Mesothelial cell of epicardium (in vitro differentiated cells): ENCODE data around the gene GXYLT2. TPM values are rescaled to one million over a fixed set of nuclear protein-coding genes. Genes with fewer than 3 reads are reported as not detected.

ENCODE experiments used
- DNase-seq, 2 experiments: peaks; one replicate each; pipeline ENCODE4 v3.0.0; 2021; ENCODE audit warnings: low spot score in 2 of 2; ENCODE audit not compliant: unreplicated experiment in 2 of 2
- H3K27ac Mint-ChIP-seq: 2 replicates; pipeline ENCODE4 v1.8.0; 2021; ENCODE audit warnings: mixed read lengths
- H3K27me3 Mint-ChIP-seq: 2 replicates; pipeline ENCODE4 v1.8.0; 2021; ENCODE audit warnings: low read depth, mixed read lengths
- H3K36me3 Mint-ChIP-seq: 2 replicates; pipeline ENCODE4 v1.8.0; 2021; ENCODE audit warnings: mixed read lengths
- H3K4me1 Mint-ChIP-seq: 2 replicates; pipeline ENCODE4 v1.8.0; 2021; ENCODE audit warnings: mixed read lengths
- H3K4me3 Mint-ChIP-seq: 2 replicates; pipeline ENCODE4 v1.8.0; 2021; ENCODE audit warnings: mild to moderate bottlenecking, moderate library complexity, mixed read lengths
- H3K9me3 Mint-ChIP-seq: 2 replicates; pipeline ENCODE4 v1.8.0; 2021; ENCODE audit warnings: mixed read lengths
- CTCF ChIP-seq: fragments of 200-600 bp; sonication (generic); IDR thresholded peaks from one replicate; pipeline ENCODE4 v1.5.0; 2021; ENCODE audit warnings: antibody characterized with exemption; ENCODE audit not compliant: unreplicated experiment
- total RNA-seq: library from RNA; stranded (reverse); gene quantifications from 3 replicates; pipeline ENCODE4 v1.2.1, GENCODE V29; 2021

Gene GXYLT2
- total RNA-seq, 1 donor from 2014 or later: 32.8 TPM

- Mint-ChIP-seq H3K9me3 (peaks cover 3% of the 10 kb centered on the region), H3K27me3 (peaks cover 11% of the 10 kb centered on the region), H3K36me3 (peaks cover 1% of the 10 kb centered on the region), H3K4me1 (peaks cover 32% of the 10 kb centered on the region), H3K27ac (no peak overlapping the region), H3K4me3 (no peak overlapping the region)
- TF ChIP-seq CTCF: no peak
- no peak for DNase-seq
Observed at GRCh38 chr3:72896996-72897757, 9.3 kb downstream of the GXYLT2 start.

- H3K27me3 Mint-ChIP-seq: peaks cover 11% of the 10 kb centered on the region
Observed at GRCh38 chr3:72897758-72898007, 9.8 kb downstream of the GXYLT2 start.

GRCh38 chr3:72899349-72899765 lies 11.5 kb downstream of the GXYLT2 start:
- Mint-ChIP-seq H3K27ac (no peak overlapping the region), H3K36me3 (peaks cover 3% of the 10 kb centered on the region), H3K4me1 (peaks cover 21% of the 10 kb centered on the region), H3K4me3 (no peak overlapping the region), H3K27me3 (peaks cover 10% of the 10 kb centered on the region), H3K9me3 (peaks cover 3% of the 10 kb centered on the region)
- no peak for DNase-seq
- no peak for TF ChIP-seq CTCF

More at GRCh38 chr3:72897758-72898007, 9.8 kb downstream of the GXYLT2 start:
- peaks cover 28% of the 10 kb centered on the region for H3K4me1 Mint-ChIP-seq
- no peak overlapping the region for H3K27ac Mint-ChIP-seq
- peaks cover 3% of the 10 kb centered on the region for H3K9me3 Mint-ChIP-seq
- DNase-seq: no peak
- H3K36me3 Mint-ChIP-seq: peaks cover 1% of the 10 kb centered on the region
- no peak overlapping the region for H3K4me3 Mint-ChIP-seq
- no peak for TF ChIP-seq CTCF

GRCh38 chr3:72900048-72900447 lies 12.2 kb downstream of the GXYLT2 start:
- no peak for TF ChIP-seq CTCF
- Mint-ChIP-seq H3K36me3 (peaks cover 3% of the 10 kb centered on the region), H3K4me3 (no peak overlapping the region), H3K27ac (no peak overlapping the region), H3K9me3 (peaks cover 3% of the 10 kb centered on the region), H3K27me3 (peaks cover 10% of the 10 kb centered on the region), H3K4me1 (peaks cover 21% of the 10 kb centered on the region)
- DNase-seq: no peak

GRCh38 chr3:72901840-72902239 lies 14.0 kb downstream of the GXYLT2 start:
- H3K9me3 Mint-ChIP-seq: peaks cover 3% of the 10 kb centered on the region
- peaks cover 8% of the 10 kb centered on the region for H3K27me3 Mint-ChIP-seq
- no peak overlapping the region for H3K4me3 Mint-ChIP-seq
- DNase-seq: no peak
- TF ChIP-seq CTCF: no peak
- peaks cover 3% of the 10 kb centered on the region for H3K36me3 Mint-ChIP-seq
- peaks cover 36% of the 10 kb centered on the region for H3K4me1 Mint-ChIP-seq
- no peak overlapping the region for H3K27ac Mint-ChIP-seq

GRCh38 chr3:72903004-72903403 lies 15.2 kb downstream of the GXYLT2 start:
- Mint-ChIP-seq H3K27me3 (peaks cover 11% of the 10 kb centered on the region), H3K4me3 (no peak overlapping the region), H3K4me1 (peaks cover 40% of the 10 kb centered on the region), H3K9me3 (peaks cover 3% of the 10 kb centered on the region), H3K27ac (no peak overlapping the region), H3K36me3 (peaks cover 3% of the 10 kb centered on the region)
- TF ChIP-seq CTCF: no peak
- no peak for DNase-seq
